Loucy (cell line): ENCODE measurements around the gene MIGA2.

Experiments used
- H2AFZ ChIP-seq: fragments of 200-600 bp; sonication (generic); 2 replicates; pipeline ENCODE4 v1.6.0; 2016; ENCODE audit warnings: antibody characterized with exemption, mild to moderate bottlenecking, low read length, moderate library complexity
- H3F3A ChIP-seq: fragments of 200-600 bp; 2 replicates; pipeline ENCODE4 v1.6.0; 2016; ENCODE audit warnings: antibody characterized with exemption, low read depth, mild to moderate bottlenecking
- H3K27me3 ChIP-seq: fragments of 200-600 bp; sonication (generic); 2 replicates; pipeline ENCODE4 v1.6.1; 2014; ENCODE audit warnings: low read length, mild to moderate bottlenecking; ENCODE audit not compliant: insufficient read depth, poor library complexity, severe bottlenecking
- H3K36me3 ChIP-seq: fragments of 200-600 bp; sonication (generic); 2 replicates; pipeline ENCODE4 v1.6.1; 2016; ENCODE audit warnings: low read length; ENCODE audit not compliant: insufficient read depth
- H3K4me1 ChIP-seq: fragments of 200-600 bp; sonication (generic); 2 replicates; pipeline ENCODE4 v1.5.1; 2014; ENCODE audit warnings: low read length, mild to moderate bottlenecking; ENCODE audit not compliant: insufficient read depth, poor library complexity, severe bottlenecking
- H3K4me2 ChIP-seq: fragments of 200-600 bp; sonication (generic); 2 replicates; pipeline ENCODE4 v1.6.0; 2014; ENCODE audit warnings: antibody characterized with exemption, low read length, low read depth, mild to moderate bottlenecking; ENCODE audit not compliant: poor library complexity, severe bottlenecking
- H3K4me3 ChIP-seq: fragments of 200-600 bp; sonication (generic); 2 replicates; pipeline ENCODE4 v1.5.1; 2014; ENCODE audit warnings: low read length, mild to moderate bottlenecking, mixed read lengths; ENCODE audit not compliant: poor library complexity, severe bottlenecking
- H3K79me2 ChIP-seq: fragments of 200-600 bp; sonication (generic); 2 replicates; pipeline ENCODE4 v1.6.1; 2014; ENCODE audit warnings: low read length; ENCODE audit not compliant: insufficient read depth
- H3K9ac ChIP-seq: fragments of 200-600 bp; sonication (generic); 2 replicates; pipeline ENCODE4 v1.6.0; 2014; ENCODE audit warnings: mild to moderate bottlenecking, low read depth, low read length, moderate library complexity; ENCODE audit not compliant: poor library complexity, severe bottlenecking
- H3K9me2 ChIP-seq: fragments of 200-600 bp; sonication (generic); replicated peaks from 2 replicates; pipeline ENCODE4 v1.6.1; 2016; ENCODE audit warnings: low read depth, low read length, mixed read lengths
- H3K9me3 ChIP-seq: fragments of 200-600 bp; sonication (generic); 2 replicates; pipeline ENCODE4 v1.6.1; 2014; ENCODE audit warnings: mild to moderate bottlenecking, antibody characterized with exemption, low read length, low read depth; ENCODE audit not compliant: insufficient read depth
- H4K20me1 ChIP-seq: fragments of 200-600 bp; sonication (generic); 2 replicates; pipeline ENCODE4 v1.6.0; 2014; ENCODE audit warnings: antibody characterized with exemption, low read length, mild to moderate bottlenecking; ENCODE audit not compliant: insufficient read depth, poor library complexity, severe bottlenecking
- CTCF ChIP-seq: fragments of 200-600 bp; sonication (generic); conservative IDR thresholded peaks from 2 replicates; pipeline ENCODE4 v1.5.1; 2014; ENCODE audit warnings: mild to moderate bottlenecking, antibody characterized with exemption, low read length
- EZH2phosphoT487 ChIP-seq: fragments of 200-600 bp; IDR thresholded peaks from 2 replicates; pipeline ENCODE4 v1.6.1; 2018; ENCODE audit warnings: antibody characterized with exemption, mild to moderate bottlenecking, moderate library complexity, borderline replicate concordance

MIGA2 gene

GRCh38 chr9:129072171-129072570 is 35.7 kb downstream of the MIGA2 start:
- Histone ChIP-seq H2AFZ (no peak overlapping the region), H4K20me1 (no peaks in the 10 kb centered on the region), H3K4me2 (peak overlapping the region; percentile 90), H3K4me3 (peak overlapping the region; percentile 68), H3K9me2 (no peaks in the 10 kb centered on the region), H3K9ac (peak overlapping the region; percentile 89), H3F3A (peaks cover 11% of the 10 kb centered on the region; the same call in 1 of the 2 replicates), H3K9me3 (no peaks in the 10 kb centered on the region), H3K27me3 (no peaks in the 10 kb centered on the region), H3K36me3 (no peaks in the 10 kb centered on the region), H3K4me1 (peaks cover 45% of the 10 kb centered on the region), H3K79me2 (peaks cover 20% of the 10 kb centered on the region; the same call in 1 of the 2 replicates)
- TF ChIP-seq EZH2phosphoT487 (no peak), CTCF (no peak)

- Histone ChIP-seq H2AFZ (no peak overlapping the region), H3K36me3 (no peaks in the 10 kb centered on the region), H3K4me1 (peaks cover 33% of the 10 kb centered on the region), H3K4me2 (no peak overlapping the region), H3K9me2 (no peaks in the 10 kb centered on the region), H3K9ac (no peak overlapping the region), H3K9me3 (no peaks in the 10 kb centered on the region), H3K4me3 (no peak overlapping the region), H3K27me3 (no peaks in the 10 kb centered on the region), H4K20me1 (no peaks in the 10 kb centered on the region), H3F3A (peaks cover 11% of the 10 kb centered on the region; the same call in 1 of the 2 replicates), H3K79me2 (peaks cover 20% of the 10 kb centered on the region; the same call in 1 of the 2 replicates)
- TF ChIP-seq CTCF (no peak), EZH2phosphoT487 (no peak)
Measured at GRCh38 chr9:129073404-129073803, 37.0 kb downstream of the MIGA2 start.

DNA sequence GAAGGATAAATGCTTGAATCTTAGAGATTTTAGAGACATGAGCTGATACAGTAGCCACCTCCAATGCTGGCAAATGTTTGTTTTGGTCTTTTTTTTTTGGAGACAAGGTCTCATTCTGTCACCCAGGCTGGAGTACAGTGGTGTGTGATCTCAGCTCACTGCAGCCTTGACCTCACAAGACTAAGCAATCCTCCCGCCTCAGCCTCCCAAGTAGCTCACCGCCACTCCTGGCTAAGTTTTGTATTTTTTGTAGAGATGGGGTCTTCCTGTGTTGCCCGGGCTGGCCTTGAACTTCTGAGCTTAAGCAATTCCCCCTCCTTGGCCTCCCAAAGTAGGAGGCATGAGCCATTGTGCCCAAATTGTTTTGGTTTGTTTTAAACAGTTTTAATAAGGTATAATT is 37.7 kb downstream of the MIGA2 start:
- no peak overlapping the region for H3K4me2 ChIP-seq
- no peaks in the 10 kb centered on the region for H3K9me2 ChIP-seq
- H2AFZ ChIP-seq = no peak overlapping the region
- no peaks in the 10 kb centered on the region for H3K9me3 ChIP-seq
- H3K36me3 ChIP-seq = no peaks in the 10 kb centered on the region
- H3K4me1 ChIP-seq = peaks cover 26% of the 10 kb centered on the region
- H3K79me2 ChIP-seq = peaks cover 20% of the 10 kb centered on the region; the same call in 1 of the 2 replicates
- H4K20me1 ChIP-seq = no peaks in the 10 kb centered on the region
- no peak overlapping the region for H3K9ac ChIP-seq
- no peak overlapping the region for H3K4me3 ChIP-seq
- no peaks in the 10 kb centered on the region for H3K27me3 ChIP-seq
- no peak for TF ChIP-seq CTCF
- no peak for TF ChIP-seq EZH2phosphoT487
- H3F3A ChIP-seq = peaks cover 4% of the 10 kb centered on the region; the same call in 1 of the 2 replicates
